Peyer's patch (tissue), 4 donors: Measurements from ENCODE around the gene SNX8.

Experiments used
- CTCF ChIP-seq, 6 experiments: fragments of 450-650 bp in 4 of 6; fragments of 200-600 bp in 2 of 6; sonication (generic) in 1 of 6; IDR thresholded peaks; one replicate each; pipeline ENCODE4 v1.5.1; 2017 to 2019; ENCODE audit warnings: antibody characterized with exemption in 6 of 6, mild to moderate bottlenecking in 3 of 6, moderate library complexity in 1 of 6
- POLR2A ChIP-seq, 2 donors: fragments of 450-650 bp; IDR thresholded peaks; one replicate each; pipeline ENCODE4 v1.5.1; 2017; ENCODE audit warnings: antibody characterized with exemption in 2 of 2, mild to moderate bottlenecking in 2 of 2, moderate library complexity in 2 of 2

- TF ChIP-seq POLR2A (IDR thresholded peaks at IDR 0.05) (no peak), CTCF (IDR thresholded peaks at IDR 0.05) (no peak)
These were observed 23.4 kb downstream of the SNX8 start for GRCh38 chr7:2290877-2291276.
